HepG2 (cell line): ENCODE results near the gene AGR3. TPM values are rescaled to one million over a fixed set of nuclear protein-coding genes. Genes with fewer than 3 reads are reported as not detected.

Source experiments
- EED ChIP-seq: sonication (generic); formaldehyde crosslinking; IDR thresholded peaks from 2 replicates; pipeline ENCODE4 v1.5.0; 2020; ENCODE audit warnings: mild to moderate bottlenecking, missing genetic modification reagents
- HMGA1 ChIP-seq: sonication (generic); formaldehyde crosslinking; conservative IDR thresholded peaks from 2 replicates; pipeline ENCODE4 v1.4.0; 2020; ENCODE audit warnings: missing genetic modification reagents
- MYNN ChIP-seq: sonication (generic); formaldehyde crosslinking; IDR thresholded peaks from 2 replicates; pipeline ENCODE4 v1.4.0; 2020; ENCODE audit warnings: mild to moderate bottlenecking, low read depth, missing genetic modification reagents
- RBM39 ChIP-seq: fragments of 200-400 bp; formaldehyde crosslinking; IDR thresholded peaks from one replicate; pipeline ENCODE4 v1.6.1; 2018; ENCODE audit warnings: antibody characterized with exemption, mild to moderate bottlenecking, low read depth, low read length; ENCODE audit not compliant: poor library complexity, severe bottlenecking
- ZMYM4 ChIP-seq: sonication (generic); formaldehyde crosslinking; IDR thresholded peaks from 2 replicates; pipeline ENCODE4 v1.8.1; 2023; ENCODE audit warnings: mild to moderate bottlenecking, missing genetic modification reagents
- ZNF446 ChIP-seq: sonication (generic); formaldehyde crosslinking; IDR thresholded peaks from 2 replicates; pipeline ENCODE4 v1.5.0; 2020; ENCODE audit warnings: mild to moderate bottlenecking, missing genetic modification reagents
- ZNF772 ChIP-seq: sonication (generic); formaldehyde crosslinking; IDR thresholded peaks from 2 replicates; pipeline ENCODE4 v1.5.0; 2020; ENCODE audit warnings: mild to moderate bottlenecking, missing genetic modification reagents
- ZSCAN25 ChIP-seq: sonication (generic); formaldehyde crosslinking; IDR thresholded peaks from 2 replicates; pipeline ENCODE4 v1.8.0; 2022; ENCODE audit warnings: mild to moderate bottlenecking, missing genetic modification reagents
- polyA plus RNA-seq, 8 experiments: library from polyadenylated mRNA; depleted of rRNA in 3 of 8; stranded (reverse) in 7 of 8; unstranded in 1 of 8; fragments of >200 nt; fragmentation: Illumina TruSeq in 4 of 8; extraction: Trizol in 4 of 8; gene quantifications; 2 replicates each; pipeline versions ENCODE4 v1.2.1 to v1.2.3, GENCODE V29; 2011 to 2016; ENCODE audit warnings: low read depth in 4 of 8, missing spikeins in 1 of 8, mixed read lengths in 1 of 8; ENCODE audit not compliant: insufficient read depth in 1 of 8
- total RNA-seq, 5 experiments: library from RNA; depleted of rRNA; stranded (reverse); fragments of >200 nt; fragmentation: Illumina TruSeq; extraction: Trizol; gene quantifications; 2 replicates each; pipeline ENCODE4 v1.2.3, GENCODE V29; 2016; ENCODE audit warnings: low read depth in 1 of 5
- TF ChIP-seq, protein P1 (sequence below), 2 experiments: fragments of 450-650 bp in 1 of 2; sonication (generic) in 1 of 2; formaldehyde crosslinking; IDR thresholded peaks; 2 replicates each; pipeline versions ENCODE4 v1.5.0 to v1.8.0; 2020 to 2022; ENCODE audit warnings: mild to moderate bottlenecking in 1 of 2, missing genetic modification reagents in 1 of 2
- TF ChIP-seq, protein P2 (sequence below): sonication (generic); formaldehyde crosslinking; IDR thresholded peaks from 2 replicates; pipeline ENCODE4 v1.5.0; 2020; ENCODE audit warnings: mild to moderate bottlenecking, missing genetic modification reagents, moderate library complexity
- TF ChIP-seq, protein P3 (sequence below): sonication (generic); formaldehyde crosslinking; IDR thresholded peaks from 2 replicates; pipeline ENCODE4 v1.4.0; 2020; ENCODE audit warnings: mild to moderate bottlenecking, missing genetic modification reagents

Gene AGR3
- total and polyA plus RNA-seq, 2 of the 13 experiments (the other 11 are each of a cell fraction or from before 2014, with no cell fraction given) = not detected

DNA sequence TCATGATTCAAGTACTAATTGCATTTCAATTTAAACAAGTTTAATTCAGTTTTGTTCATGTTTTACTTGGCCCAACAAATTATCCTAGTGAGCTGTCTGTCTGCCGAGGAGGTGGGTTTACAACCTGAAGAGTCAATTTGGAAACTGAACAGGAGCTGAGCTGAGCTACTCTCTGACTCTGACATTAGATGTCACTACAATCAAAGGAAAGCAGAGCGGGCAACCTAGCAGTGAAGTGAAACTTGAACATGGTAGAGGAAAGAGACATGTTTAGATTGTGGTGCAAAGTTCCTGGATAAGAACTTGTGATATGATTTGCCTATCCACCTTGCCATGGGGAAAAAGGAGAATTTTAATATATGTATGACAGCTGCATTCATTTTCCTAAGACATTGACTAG lies 9.6 kb upstream of the AGR3 start (continued):
- TF ChIP-seq, protein P1, sequence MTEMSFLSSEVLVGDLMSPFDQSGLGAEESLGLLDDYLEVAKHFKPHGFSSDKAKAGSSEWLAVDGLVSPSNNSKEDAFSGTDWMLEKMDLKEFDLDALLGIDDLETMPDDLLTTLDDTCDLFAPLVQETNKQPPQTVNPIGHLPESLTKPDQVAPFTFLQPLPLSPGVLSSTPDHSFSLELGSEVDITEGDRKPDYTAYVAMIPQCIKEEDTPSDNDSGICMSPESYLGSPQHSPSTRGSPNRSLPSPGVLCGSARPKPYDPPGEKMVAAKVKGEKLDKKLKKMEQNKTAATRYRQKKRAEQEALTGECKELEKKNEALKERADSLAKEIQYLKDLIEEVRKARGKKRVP (CRISPR knock-in tag; IDR thresholded peaks at IDR 0.05) = no peak
- TF ChIP-seq MYNN (CRISPR knock-in tag) = no peak
- TF ChIP-seq, protein P2, sequence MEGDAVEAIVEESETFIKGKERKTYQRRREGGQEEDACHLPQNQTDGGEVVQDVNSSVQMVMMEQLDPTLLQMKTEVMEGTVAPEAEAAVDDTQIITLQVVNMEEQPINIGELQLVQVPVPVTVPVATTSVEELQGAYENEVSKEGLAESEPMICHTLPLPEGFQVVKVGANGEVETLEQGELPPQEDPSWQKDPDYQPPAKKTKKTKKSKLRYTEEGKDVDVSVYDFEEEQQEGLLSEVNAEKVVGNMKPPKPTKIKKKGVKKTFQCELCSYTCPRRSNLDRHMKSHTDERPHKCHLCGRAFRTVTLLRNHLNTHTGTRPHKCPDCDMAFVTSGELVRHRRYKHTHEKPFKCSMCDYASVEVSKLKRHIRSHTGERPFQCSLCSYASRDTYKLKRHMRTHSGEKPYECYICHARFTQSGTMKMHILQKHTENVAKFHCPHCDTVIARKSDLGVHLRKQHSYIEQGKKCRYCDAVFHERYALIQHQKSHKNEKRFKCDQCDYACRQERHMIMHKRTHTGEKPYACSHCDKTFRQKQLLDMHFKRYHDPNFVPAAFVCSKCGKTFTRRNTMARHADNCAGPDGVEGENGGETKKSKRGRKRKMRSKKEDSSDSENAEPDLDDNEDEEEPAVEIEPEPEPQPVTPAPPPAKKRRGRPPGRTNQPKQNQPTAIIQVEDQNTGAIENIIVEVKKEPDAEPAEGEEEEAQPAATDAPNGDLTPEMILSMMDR = peak; percentile 84
- no peak for TF ChIP-seq ZSCAN25 (CRISPR knock-in tag)
- TF ChIP-seq RBM39 = no peak
- no peak for TF ChIP-seq ZNF772
- TF ChIP-seq EED (CRISPR knock-in tag) = no peak
- TF ChIP-seq, protein P3, sequence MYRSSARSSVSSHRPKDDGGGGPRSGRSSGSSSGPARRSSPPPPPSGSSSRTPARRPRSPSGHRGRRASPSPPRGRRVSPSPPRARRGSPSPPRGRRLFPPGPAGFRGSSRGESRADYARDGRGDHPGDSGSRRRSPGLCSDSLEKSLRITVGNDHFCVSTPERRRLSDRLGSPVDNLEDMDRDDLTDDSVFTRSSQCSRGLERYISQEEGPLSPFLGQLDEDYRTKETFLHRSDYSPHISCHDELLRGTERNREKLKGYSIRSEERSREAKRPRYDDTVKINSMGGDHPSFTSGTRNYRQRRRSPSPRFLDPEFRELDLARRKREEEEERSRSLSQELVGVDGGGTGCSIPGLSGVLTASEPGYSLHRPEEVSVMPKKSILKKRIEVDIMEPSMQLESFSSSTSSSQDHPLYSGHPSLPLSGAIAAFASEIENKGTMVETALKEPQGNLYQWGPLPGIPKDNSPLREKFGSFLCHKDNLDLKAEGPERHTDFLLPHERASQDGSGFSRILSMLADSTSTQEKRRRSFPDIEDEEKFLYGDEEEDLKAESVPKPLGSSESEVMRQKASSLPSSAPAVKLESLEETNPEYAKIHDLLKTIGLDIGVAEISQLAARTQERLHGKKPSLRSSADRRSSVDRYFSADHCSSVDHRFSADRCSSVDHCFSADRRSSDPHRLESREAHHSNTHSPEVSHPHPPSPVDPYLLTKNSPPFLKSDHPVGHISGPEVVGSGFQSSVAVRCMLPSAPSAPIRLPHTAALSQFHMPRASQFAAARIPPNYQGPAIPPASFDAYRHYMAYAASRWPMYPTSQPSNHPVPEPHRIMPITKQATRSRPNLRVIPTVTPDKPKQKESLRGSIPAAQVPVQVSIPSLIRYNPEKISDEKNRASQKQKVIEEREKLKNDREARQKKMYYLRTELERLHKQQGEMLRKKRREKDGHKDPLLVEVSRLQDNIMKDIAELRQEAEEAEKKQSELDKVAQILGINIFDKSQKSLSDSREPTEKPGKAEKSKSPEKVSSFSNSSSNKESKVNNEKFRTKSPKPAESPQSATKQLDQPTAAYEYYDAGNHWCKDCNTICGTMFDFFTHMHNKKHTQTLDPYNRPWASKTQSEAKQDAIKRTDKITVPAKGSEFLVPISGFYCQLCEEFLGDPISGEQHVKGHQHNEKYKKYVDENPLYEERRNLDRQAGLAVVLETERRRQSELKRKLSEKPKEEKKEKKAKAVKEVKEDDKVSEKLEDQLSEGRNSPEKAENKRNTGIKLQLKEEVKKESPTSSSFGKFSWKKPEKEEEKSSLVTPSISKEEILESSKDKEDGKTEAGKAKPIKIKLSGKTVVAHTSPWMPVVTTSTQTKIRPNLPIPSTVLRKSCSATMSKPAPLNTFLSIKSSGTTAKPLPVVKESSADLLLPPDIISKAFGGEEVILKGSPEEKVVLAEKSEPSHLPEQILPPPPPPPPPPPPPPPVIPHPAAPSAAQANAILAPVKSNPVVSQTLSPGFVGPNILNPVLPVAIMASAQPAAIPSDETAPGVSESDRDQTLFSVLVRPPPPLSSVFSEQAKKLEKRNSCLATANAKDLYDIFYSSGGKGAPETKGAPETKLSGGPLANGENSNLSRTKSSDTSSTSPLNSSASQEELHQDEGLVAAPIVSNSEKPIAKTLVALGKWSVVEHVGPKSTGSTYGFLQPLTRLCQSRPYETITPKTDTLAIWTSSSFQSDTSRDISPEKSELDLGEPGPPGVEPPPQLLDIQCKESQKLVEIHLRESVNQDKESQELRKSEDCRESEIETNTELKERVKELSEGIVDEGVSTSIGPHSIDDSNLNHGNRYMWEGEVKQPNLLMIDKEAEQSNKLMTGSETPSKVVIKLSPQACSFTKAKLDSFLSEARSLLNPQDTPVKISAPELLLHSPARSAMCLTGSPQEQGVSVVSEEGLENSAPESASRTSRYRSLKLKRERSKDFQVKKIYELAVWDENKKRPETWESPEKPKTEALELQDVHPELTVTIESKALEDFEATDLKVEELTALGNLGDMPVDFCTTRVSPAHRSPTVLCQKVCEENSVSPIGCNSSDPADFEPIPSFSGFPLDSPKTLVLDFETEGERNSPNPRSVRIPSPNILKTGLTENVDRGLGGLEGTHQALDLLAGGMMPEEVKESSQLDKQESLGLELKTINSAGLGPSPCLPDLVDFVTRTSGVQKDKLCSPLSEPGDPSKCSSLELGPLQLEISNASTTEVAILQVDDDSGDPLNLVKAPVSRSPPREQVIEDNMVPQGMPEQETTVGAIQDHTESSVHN = no peak
- TF ChIP-seq ZMYM4 (CRISPR knock-in tag) = no peak
- TF ChIP-seq ZNF446 (CRISPR knock-in tag) = no peak
- no peak for TF ChIP-seq HMGA1 (CRISPR knock-in tag)
